Neural progenitor cell (in vitro differentiated cells): ENCODE measurements around the gene IGSF21. TPM values are rescaled to one million over a fixed set of nuclear protein-coding genes. Genes with fewer than 3 reads are reported as not detected.

ENCODE experiments used
- DNase-seq: peaks from one replicate; pipeline ENCODE4 v3.0.0-alpha.2; 2016; ENCODE audit warnings: low spot score
- H2AFZ ChIP-seq: fragments of 200-600 bp; sonication (generic); replicated peaks from 2 replicates; pipeline ENCODE4 v1.6.1; 2016; ENCODE audit warnings: antibody characterized with exemption
- H3F3A ChIP-seq: fragments of 200-600 bp; sonication (generic); 2 replicates; pipeline ENCODE4 v1.6.1; 2016; ENCODE audit warnings: antibody characterized with exemption, low read depth
- H3K27ac ChIP-seq: fragments of 200-600 bp; sonication (generic); 2 replicates; pipeline ENCODE4 v1.5.1; 2016; ENCODE audit warnings: mild to moderate bottlenecking
- H3K27me3 ChIP-seq: fragments of 200-600 bp; sonication (generic); 2 replicates; pipeline ENCODE4 v1.6.1; 2016; ENCODE audit warnings: mild to moderate bottlenecking, moderate library complexity
- H3K36me3 ChIP-seq: fragments of 200-600 bp; sonication (generic); 2 replicates; pipeline ENCODE4 v1.5.1; 2016
- H3K4me1 ChIP-seq: fragments of 200-600 bp; sonication (generic); 2 replicates; pipeline ENCODE4 v1.6.1; 2016; ENCODE audit warnings: mixed run types
- H3K4me2 ChIP-seq: fragments of 200-600 bp; sonication (generic); 2 replicates; pipeline ENCODE4 v1.6.1; 2016
- H3K4me3 ChIP-seq: fragments of 200-600 bp; sonication (generic); 2 replicates; pipeline ENCODE4 v1.5.1; 2016
- H3K79me2 ChIP-seq: fragments of 200-600 bp; sonication (generic); 2 replicates; pipeline ENCODE4 v1.6.1; 2016; ENCODE audit warnings: low read depth
- H3K9ac ChIP-seq: fragments of 200-600 bp; sonication (generic); 2 replicates; pipeline ENCODE4 v1.6.1; 2016
- H3K9me3 ChIP-seq: fragments of 200-600 bp; sonication (generic); 2 replicates; pipeline ENCODE4 v1.5.1; 2016; ENCODE audit warnings: low read depth
- H4K20me1 ChIP-seq: fragments of 200-600 bp; sonication (generic); 2 replicates; pipeline ENCODE4 v1.6.1; 2016; ENCODE audit warnings: low read depth
- H3K27ac Mint-ChIP-seq: 3 replicates; pipeline ENCODE4 v1.8.0; 2021; ENCODE audit warnings: mixed read lengths
- H3K27me3 Mint-ChIP-seq: 2 replicates; pipeline ENCODE4 v1.8.0; 2022; ENCODE audit warnings: low read depth, mild to moderate bottlenecking, inconsistent platforms, moderate library complexity, mixed read lengths; ENCODE audit not compliant: insufficient read depth
- H3K36me3 Mint-ChIP-seq: 3 replicates; pipeline ENCODE4 v1.8.0; 2021; ENCODE audit warnings: mixed read lengths
- H3K4me1 Mint-ChIP-seq: 3 replicates; pipeline ENCODE4 v1.8.0; 2021; ENCODE audit warnings: mixed read lengths
- H3K4me3 Mint-ChIP-seq: 3 replicates; pipeline ENCODE4 v1.8.0; 2021; ENCODE audit warnings: mild to moderate bottlenecking, moderate library complexity, mixed read lengths
- H3K9me3 Mint-ChIP-seq: 3 replicates; pipeline ENCODE4 v1.8.0; 2020; ENCODE audit warnings: mixed read lengths
- EZH2 ChIP-seq: fragments of 200-600 bp; sonication (generic); IDR thresholded peaks from 2 replicates; pipeline ENCODE4 v1.6.1; 2017; ENCODE audit warnings: antibody characterized with exemption, mild to moderate bottlenecking, moderate library complexity
- EZH2phosphoT487 ChIP-seq: fragments of 200-600 bp; sonication (generic); IDR thresholded peaks from 2 replicates; pipeline ENCODE4 v1.6.1; 2017; ENCODE audit warnings: antibody characterized with exemption
- total RNA-seq: library from RNA; depleted of rRNA; stranded (reverse); fragments of >200 nt; gene quantifications from 2 replicates; pipeline ENCODE4 v1.2.3, GENCODE V29; 2015; ENCODE audit warnings: low replicate concordance
- TF ChIP-seq, protein P1 (sequence below): fragments of 200-600 bp; sonication (generic); IDR thresholded peaks from 2 replicates; pipeline ENCODE4 v1.5.1; 2017; ENCODE audit warnings: antibody characterized with exemption, mild to moderate bottlenecking

IGSF21 gene
- total RNA-seq, 1 donor from 2014 or later, result 1.7 TPM

DNA sequence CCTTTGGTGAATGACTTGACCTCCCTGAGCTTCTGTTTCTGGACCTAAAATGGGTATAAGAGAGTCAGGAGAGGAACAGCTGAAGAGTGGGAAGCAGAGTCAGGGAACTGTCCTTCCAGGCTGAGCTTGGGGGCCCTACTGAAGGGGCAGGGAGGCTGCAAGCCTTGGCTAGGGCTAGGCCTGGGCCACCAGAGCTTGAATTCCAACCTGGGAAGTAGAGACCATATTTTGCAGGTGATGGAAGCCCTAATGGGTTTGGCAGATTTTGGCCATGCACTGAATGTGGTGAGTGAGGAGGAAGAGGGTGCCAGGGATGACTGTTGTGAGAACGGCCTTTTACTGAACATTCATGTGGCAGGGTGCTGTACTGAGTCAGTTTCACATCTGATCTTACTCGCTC is 303.7 kb downstream of the IGSF21 start:
- no peak overlapping the region for H3K4me3 Mint-ChIP-seq
- Histone ChIP-seq H3K9ac (no peak overlapping the region), H3K4me2 (peak overlapping the region; percentile 34), H3K4me3 (no peak overlapping the region), H3K9me3 (no peaks in the 10 kb centered on the region), H3K79me2 (no peaks in the 10 kb centered on the region), H3K36me3 (no peaks in the 10 kb centered on the region), H3K27me3 (no peaks in the 10 kb centered on the region), H3F3A (peaks cover 44% of the 10 kb centered on the region), H2AFZ (peak overlapping the region; percentile 89), H4K20me1 (no peaks in the 10 kb centered on the region), H3K4me1 (peaks cover 47% of the 10 kb centered on the region), H3K27ac (no peak overlapping the region)
- peaks cover 3% of the 10 kb centered on the region for H3K36me3 Mint-ChIP-seq
- DNase-seq, result no peak
- H3K9me3 Mint-ChIP-seq, result peaks cover 13% of the 10 kb centered on the region
- H3K27ac Mint-ChIP-seq, result no peak overlapping the region
- no peak for TF ChIP-seq EZH2phosphoT487
- TF ChIP-seq EZH2, result no peak
- TF ChIP-seq, protein P1, sequence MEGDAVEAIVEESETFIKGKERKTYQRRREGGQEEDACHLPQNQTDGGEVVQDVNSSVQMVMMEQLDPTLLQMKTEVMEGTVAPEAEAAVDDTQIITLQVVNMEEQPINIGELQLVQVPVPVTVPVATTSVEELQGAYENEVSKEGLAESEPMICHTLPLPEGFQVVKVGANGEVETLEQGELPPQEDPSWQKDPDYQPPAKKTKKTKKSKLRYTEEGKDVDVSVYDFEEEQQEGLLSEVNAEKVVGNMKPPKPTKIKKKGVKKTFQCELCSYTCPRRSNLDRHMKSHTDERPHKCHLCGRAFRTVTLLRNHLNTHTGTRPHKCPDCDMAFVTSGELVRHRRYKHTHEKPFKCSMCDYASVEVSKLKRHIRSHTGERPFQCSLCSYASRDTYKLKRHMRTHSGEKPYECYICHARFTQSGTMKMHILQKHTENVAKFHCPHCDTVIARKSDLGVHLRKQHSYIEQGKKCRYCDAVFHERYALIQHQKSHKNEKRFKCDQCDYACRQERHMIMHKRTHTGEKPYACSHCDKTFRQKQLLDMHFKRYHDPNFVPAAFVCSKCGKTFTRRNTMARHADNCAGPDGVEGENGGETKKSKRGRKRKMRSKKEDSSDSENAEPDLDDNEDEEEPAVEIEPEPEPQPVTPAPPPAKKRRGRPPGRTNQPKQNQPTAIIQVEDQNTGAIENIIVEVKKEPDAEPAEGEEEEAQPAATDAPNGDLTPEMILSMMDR, result no peak
- peaks cover 9% of the 10 kb centered on the region for H3K4me1 Mint-ChIP-seq
- peaks cover 13% of the 10 kb centered on the region for H3K27me3 Mint-ChIP-seq

- Histone ChIP-seq H3K27ac (peak overlapping the region; percentile 74), H4K20me1 (no peaks in the 10 kb centered on the region), H3K9ac (no peak overlapping the region), H3K79me2 (no peaks in the 10 kb centered on the region), H3K4me2 (peak overlapping the region; percentile 34), H3K9me3 (no peaks in the 10 kb centered on the region), H2AFZ (peak overlapping the region; percentile 89), H3K4me1 (peaks cover 52% of the 10 kb centered on the region), H3K27me3 (no peaks in the 10 kb centered on the region), H3F3A (peaks cover 51% of the 10 kb centered on the region), H3K36me3 (no peaks in the 10 kb centered on the region), H3K4me3 (no peak overlapping the region)
- TF ChIP-seq, protein P1, result no peak
- no peak for TF ChIP-seq EZH2phosphoT487
- no peak for TF ChIP-seq EZH2
- Mint-ChIP-seq H3K4me3 (no peak overlapping the region), H3K4me1 (peaks cover 9% of the 10 kb centered on the region), H3K36me3 (peaks cover 3% of the 10 kb centered on the region), H3K9me3 (peaks cover 13% of the 10 kb centered on the region), H3K27me3 (peaks cover 9% of the 10 kb centered on the region), H3K27ac (no peak overlapping the region)
- DNase-seq, result peak; percentile 56
Measured at GRCh38 chr1:18411820-18412641, 304.4 kb downstream of the IGSF21 start.

GRCh38 chr1:18412882-18413353 is 305.3 kb downstream of the IGSF21 start:
- Histone ChIP-seq H3K9ac (no peak overlapping the region), H3K4me2 (no peak overlapping the region), H3K27ac (no peak overlapping the region), H3K79me2 (no peaks in the 10 kb centered on the region), H3K4me1 (peaks cover 59% of the 10 kb centered on the region), H3K27me3 (no peaks in the 10 kb centered on the region), H3K9me3 (no peaks in the 10 kb centered on the region), H3F3A (peaks cover 60% of the 10 kb centered on the region), H4K20me1 (no peaks in the 10 kb centered on the region), H3K4me3 (no peak overlapping the region), H2AFZ (no peak overlapping the region), H3K36me3 (no peaks in the 10 kb centered on the region)
- Mint-ChIP-seq H3K9me3 (peaks cover 13% of the 10 kb centered on the region), H3K27me3 (peaks cover 9% of the 10 kb centered on the region), H3K27ac (no peak overlapping the region), H3K36me3 (peaks cover 3% of the 10 kb centered on the region), H3K4me1 (peaks cover 9% of the 10 kb centered on the region), H3K4me3 (no peak overlapping the region)
- no peak for TF ChIP-seq EZH2phosphoT487
- no peak for TF ChIP-seq EZH2
- TF ChIP-seq, protein P1, result no peak
- no peak for DNase-seq
